Right hindlimb (tissue), 1 donor: ENCODE data around the gene TXNDC17.
"Not testable (repeated sequence)": the region's sequence is repeated elsewhere in the genome, so short reads cannot be mapped to it uniquely, and the experiment has no call there.

Experiments
- DNase-seq: peaks from one replicate; pipeline ENCODE4 v3.0.0-alpha.2; 2018

Gene TXNDC17

DNA sequence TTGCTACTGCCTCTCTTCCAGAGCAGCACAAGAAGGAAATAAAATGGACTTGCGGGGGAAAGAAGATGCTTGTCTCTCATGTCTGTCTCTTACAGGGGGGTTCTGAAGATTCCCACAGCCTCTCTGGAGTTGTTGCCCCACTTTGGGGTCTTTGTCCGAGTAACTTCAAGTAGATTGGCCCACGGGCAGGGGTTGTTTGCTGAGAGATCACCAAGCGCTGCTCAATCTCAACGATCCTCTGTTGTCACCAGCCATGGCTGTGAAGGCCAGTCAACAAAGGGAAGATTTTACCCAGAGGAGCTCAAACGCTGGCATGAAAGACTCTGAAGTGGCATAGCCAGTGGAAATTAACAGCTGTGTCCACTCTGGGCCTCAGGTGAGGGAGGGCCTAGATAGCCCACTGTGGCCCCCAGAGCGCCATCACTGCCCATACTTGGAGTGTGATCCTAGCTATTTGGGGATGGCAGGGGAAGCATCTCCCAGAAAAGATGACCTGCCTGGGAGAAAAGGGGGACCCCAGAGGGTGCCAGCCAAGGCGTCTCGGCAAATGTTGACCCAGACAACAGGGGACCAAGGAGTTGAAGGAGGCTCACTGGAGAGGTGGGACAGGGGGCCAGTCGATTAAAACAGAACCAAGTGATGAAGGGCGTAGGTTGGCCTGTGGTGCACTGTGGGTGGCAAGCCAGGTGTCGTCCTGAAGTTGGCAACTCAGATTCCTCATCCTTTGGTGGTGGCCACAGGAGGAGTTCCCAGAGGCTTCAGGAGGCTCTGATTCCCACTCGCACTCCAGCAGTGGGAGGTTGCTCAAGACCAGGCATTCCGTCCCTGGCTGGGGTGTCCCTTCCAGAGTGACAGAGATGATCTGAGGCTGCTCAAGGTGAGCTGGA is 44.3 kb downstream of the TXNDC17 start:
- DNase-seq, result no peak

DNA sequence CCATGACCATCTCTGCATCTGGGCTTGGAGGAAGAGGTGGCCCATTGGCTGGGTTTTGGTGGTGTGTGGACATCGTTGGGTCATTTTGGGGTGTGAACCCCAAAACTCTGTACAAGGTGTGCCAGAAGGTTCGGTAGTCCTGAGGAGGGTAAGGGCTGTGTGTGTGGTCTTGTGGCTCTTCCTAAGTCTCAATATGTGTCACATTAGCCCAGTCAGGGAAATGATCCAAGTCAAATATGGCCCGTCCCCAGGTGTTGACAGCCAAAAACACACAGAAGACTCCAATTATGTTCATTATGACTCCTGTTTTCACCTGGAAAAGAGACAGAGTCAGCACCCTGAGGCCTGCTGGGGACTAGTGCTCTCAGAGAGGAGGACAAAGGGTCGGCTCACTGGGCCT is 45.2 kb downstream of the TXNDC17 start:
- DNase-seq, result no peak

DNA sequence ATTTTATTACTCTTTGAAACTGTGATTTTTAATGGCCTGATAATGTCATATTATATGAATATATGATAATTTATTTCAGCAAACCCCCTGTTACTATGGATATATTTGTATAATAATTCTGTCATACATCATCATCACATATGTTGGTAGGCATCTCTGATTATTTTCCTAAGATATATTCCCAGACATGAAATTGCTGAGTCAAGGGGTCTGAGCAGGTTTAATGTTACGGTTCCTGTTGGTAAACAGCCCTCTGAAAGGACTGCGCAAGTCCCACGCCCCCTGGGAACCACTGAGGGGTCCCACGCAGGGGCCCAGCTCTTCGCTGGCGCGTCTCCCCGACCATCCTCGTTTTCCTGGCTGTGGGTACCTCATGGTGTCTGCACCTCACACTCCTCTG is 48.1 kb downstream of the TXNDC17 start:
- DNase-seq, result no peak

DNA sequence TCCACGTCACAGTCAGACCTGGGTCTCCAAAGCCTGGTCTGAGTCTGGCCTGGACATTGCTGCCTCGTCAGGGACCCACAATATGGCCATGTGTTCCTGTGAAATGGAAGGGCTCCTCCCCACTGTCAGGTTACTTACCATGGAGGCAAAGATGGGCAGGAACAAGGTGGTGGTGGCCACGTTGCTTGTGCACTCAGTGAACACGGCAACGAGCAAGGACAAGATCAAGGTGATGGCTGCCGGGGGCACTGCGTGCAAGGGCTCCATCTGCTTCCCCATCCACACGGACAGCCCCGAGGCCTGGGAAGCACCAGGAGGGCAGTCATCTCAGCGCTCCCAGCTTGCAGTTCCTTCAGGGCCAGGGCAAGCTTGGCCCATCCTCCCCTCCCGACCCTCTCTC is 49.8 kb downstream of the TXNDC17 start:
- DNase-seq, result no peak

DNA sequence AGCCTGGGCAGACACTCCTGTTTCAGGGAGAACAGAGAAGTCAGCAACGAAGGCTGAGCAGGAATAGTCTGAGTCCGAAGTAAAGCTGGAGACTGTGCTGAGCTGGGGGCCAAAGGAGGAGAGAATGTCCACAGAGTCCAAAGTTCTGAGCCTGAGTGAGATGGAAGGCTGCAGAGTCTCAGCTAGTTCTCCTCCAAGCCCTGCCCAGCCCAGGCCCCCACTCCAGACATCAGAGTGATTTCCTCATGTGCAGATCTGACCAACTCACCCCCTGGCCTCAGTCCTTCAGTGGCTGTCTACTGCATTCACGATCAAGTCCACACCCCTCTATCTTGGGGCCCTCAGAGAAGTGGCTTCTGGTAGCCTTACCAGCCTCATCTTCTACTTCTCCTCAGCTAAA is 50.7 kb downstream of the TXNDC17 start:
- DNase-seq, result no peak

DNA sequence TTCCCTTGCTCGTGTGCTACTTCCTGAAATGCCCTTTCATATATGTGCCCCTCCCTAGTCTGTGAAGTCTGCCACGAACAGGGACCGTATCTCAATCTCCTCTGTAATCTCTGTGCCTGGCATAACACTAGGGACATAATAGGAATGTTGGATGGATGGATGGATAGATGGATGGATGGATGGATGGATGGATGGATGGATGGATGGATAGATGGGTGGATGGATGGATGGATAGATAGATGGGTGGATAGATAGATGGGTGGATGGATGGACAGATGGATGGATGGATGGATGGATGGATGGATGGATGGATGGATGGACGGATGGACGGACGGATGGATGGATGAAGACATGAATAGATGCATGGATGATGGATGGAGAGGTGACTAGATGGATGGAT is 51.1 kb downstream of the TXNDC17 start:
- DNase-seq, result not testable (repeated sequence)
